ENCODE results near the gene TRIM52. TPM values are rescaled to one million over a fixed set of nuclear protein-coding genes. Genes with fewer than 3 reads are reported as not detected.

The TRIM52 gene
- total and polyA plus RNA-seq, 2 of the 13 experiments (the other 11 are each of a cell fraction or from before 2014, with no cell fraction given): 7.2 to 11.6 TPM

- TF ChIP-seq, protein P1, sequence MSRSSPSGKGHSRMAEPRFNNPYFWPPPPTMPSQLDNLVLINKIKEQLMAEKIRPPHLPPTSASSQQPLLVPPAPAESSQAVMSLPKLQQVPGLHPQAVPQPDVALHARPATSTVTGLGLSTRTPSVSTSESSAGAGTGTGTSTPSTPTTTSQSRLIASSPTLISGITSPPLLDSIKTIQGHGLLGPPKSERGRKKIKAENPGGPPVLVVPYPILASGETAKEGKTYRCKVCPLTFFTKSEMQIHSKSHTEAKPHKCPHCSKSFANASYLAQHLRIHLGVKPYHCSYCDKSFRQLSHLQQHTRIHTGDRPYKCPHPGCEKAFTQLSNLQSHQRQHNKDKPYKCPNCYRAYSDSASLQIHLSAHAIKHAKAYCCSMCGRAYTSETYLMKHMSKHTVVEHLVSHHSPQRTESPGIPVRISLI (CRISPR knock-in tag; IDR thresholded peaks at IDR 0.05; ENCODE audit: borderline replicate concordance): no peak
- TF ChIP-seq POLR2G (IDR thresholded peaks at IDR 0.05; ENCODE audit: low read depth, low read length) (peak; percentile 84), NFKB2 (CRISPR knock-in tag; IDR thresholded peaks at IDR 0.05; ENCODE audit: borderline replicate concordance) (no peak), ZNF841 (CRISPR knock-in tag; IDR thresholded peaks at IDR 0.05; ENCODE audit: borderline replicate concordance) (0 out of 2 replicates have a peak, but pooled peaks have one; percentile 62), ADNP (CRISPR knock-in tag; IDR thresholded peaks at IDR 0.05) (no peak), PRPF4 (IDR thresholded peaks at IDR 0.05; ENCODE audit: low read depth, low read length, poor library complexity, severe bottlenecking) (no peak), JUN (CRISPR knock-in tag; IDR thresholded peaks at IDR 0.05) (no peak), RCOR2 (CRISPR knock-in tag; IDR thresholded peaks at IDR 0.05) (no peak), CHD2 (IDR thresholded peaks at IDR 0.05; ENCODE audit: low read depth, low read length) (no peak), PITX1 (CRISPR knock-in tag; IDR thresholded peaks at IDR 0.05) (no peak), FOSL2 (CRISPR knock-in tag; IDR thresholded peaks at IDR 0.05) (peak; percentile 76), FOXC1 (CRISPR knock-in tag; IDR thresholded peaks at IDR 0.05; ENCODE audit: borderline replicate concordance) (no peak), HDAC2 (CRISPR knock-in tag; IDR thresholded peaks at IDR 0.05) (peak; percentile 93), U2AF1 (optimal IDR thresholded peaks at IDR 0.05; ENCODE audit: low read depth, low read length) (peak; percentile 45), ZNF850 (CRISPR knock-in tag; conservative IDR thresholded peaks at IDR 0.05) (no peak), SALL1 (CRISPR knock-in tag; IDR thresholded peaks at IDR 0.05) (peak; percentile 68), ZNF83 (CRISPR knock-in tag; IDR thresholded peaks at IDR 0.05; ENCODE audit: borderline replicate concordance) (0 out of 2 replicates have a peak, but pooled peaks have one; percentile 8), ZNF574 (CRISPR knock-in tag; IDR thresholded peaks at IDR 0.05) (peak; percentile 99), FOSL1 (CRISPR knock-in tag; IDR thresholded peaks at IDR 0.05; ENCODE audit: borderline replicate concordance) (no peak), PHB2 (IDR thresholded peaks at IDR 0.05; ENCODE audit: partially characterized antibody) (no peak)
- TF ChIP-seq, protein P2, sequence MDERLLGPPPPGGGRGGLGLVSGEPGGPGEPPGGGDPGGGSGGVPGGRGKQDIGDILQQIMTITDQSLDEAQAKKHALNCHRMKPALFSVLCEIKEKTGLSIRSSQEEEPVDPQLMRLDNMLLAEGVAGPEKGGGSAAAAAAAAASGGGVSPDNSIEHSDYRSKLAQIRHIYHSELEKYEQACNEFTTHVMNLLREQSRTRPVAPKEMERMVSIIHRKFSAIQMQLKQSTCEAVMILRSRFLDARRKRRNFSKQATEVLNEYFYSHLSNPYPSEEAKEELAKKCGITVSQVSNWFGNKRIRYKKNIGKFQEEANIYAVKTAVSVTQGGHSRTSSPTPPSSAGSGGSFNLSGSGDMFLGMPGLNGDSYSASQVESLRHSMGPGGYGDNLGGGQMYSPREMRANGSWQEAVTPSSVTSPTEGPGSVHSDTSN (CRISPR knock-in tag; IDR thresholded peaks at IDR 0.05): no peak
- TF ChIP-seq, protein P3, sequence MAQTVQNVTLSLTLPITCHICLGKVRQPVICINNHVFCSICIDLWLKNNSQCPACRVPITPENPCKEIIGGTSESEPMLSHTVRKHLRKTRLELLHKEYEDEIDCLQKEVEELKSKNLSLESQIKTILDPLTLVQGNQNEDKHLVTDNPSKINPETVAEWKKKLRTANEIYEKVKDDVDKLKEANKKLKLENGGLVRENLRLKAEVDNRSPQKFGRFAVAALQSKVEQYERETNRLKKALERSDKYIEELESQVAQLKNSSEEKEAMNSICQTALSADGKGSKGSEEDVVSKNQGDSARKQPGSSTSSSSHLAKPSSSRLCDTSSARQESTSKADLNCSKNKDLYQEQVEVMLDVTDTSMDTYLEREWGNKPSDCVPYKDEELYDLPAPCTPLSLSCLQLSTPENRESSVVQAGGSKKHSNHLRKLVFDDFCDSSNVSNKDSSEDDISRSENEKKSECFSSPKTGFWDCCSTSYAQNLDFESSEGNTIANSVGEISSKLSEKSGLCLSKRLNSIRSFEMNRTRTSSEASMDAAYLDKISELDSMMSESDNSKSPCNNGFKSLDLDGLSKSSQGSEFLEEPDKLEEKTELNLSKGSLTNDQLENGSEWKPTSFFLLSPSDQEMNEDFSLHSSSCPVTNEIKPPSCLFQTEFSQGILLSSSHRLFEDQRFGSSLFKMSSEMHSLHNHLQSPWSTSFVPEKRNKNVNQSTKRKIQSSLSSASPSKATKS (CRISPR knock-in tag; IDR thresholded peaks at IDR 0.05): no peak
These were observed at the start of gene TRIM52 (continued) for GRCh38 chr5:181260720-181261319.

Data from HepG2 (cell line).